Transverse colon (tissue), 4 donors: ENCODE data around the gene SYDE2. TPM values are rescaled to one million over a fixed set of nuclear protein-coding genes. Genes with fewer than 3 reads are reported as not detected.

Source experiments
- DNase-seq: peaks from one replicate; pipeline ENCODE4 v3.0.0-alpha.2; 2019
- H3K27ac ChIP-seq, 4 donors: fragments of 200-600 bp; sonication (generic); 2 replicates each; pipeline ENCODE4 v1.5.1; 2016 to 2018; ENCODE audit warnings: inconsistent platforms in 4 of 4
- H3K27me3 ChIP-seq: fragments of 200-600 bp; sonication (generic); 2 replicates; pipeline ENCODE4 v1.5.1; 2017; ENCODE audit warnings: inconsistent platforms
- H3K36me3 ChIP-seq, 4 donors: fragments of 200-600 bp; sonication (generic); 2 replicates each; pipeline ENCODE4 v1.5.1; 2017 to 2019; ENCODE audit warnings: inconsistent platforms in 4 of 4
- H3K4me1 ChIP-seq, 4 donors: fragments of 200-600 bp; sonication (generic); 2 replicates each; pipeline ENCODE4 v1.5.1; 2017 to 2020; ENCODE audit warnings: inconsistent platforms in 4 of 4
- H3K4me3 ChIP-seq, 4 donors: fragments of 200-600 bp; sonication (generic); 1 replicate in 1 of 4; 2 replicates in 3 of 4; pipeline versions ENCODE4 v1.5.1 to v1.6.1; 2017 to 2019; ENCODE audit warnings: inconsistent platforms in 4 of 4
- H3K9me3 ChIP-seq, 2 donors: fragments of 200-600 bp; sonication (generic); 2 replicates each; pipeline ENCODE4 v1.5.1; 2017 to 2019; ENCODE audit warnings: inconsistent platforms in 2 of 2
- CTCF ChIP-seq, 5 experiments: fragments of 200-600 bp in 3 of 5; fragments of 450-650 bp in 2 of 5; sonication (generic) in 3 of 5; IDR thresholded peaks; 1 replicate in 2 of 5; 2 replicates in 3 of 5; pipeline ENCODE4 v1.5.1; 2016 to 2017; ENCODE audit warnings: antibody characterized with exemption in 5 of 5, inconsistent platforms in 3 of 5, mild to moderate bottlenecking in 2 of 5, moderate library complexity in 1 of 5
- EP300 ChIP-seq: sonication (generic); formaldehyde crosslinking; IDR thresholded peaks from one replicate; pipeline ENCODE4 v1.6.1; 2017; ENCODE audit warnings: antibody characterized with exemption, low read depth
- POLR2A ChIP-seq: fragments of 450-650 bp; IDR thresholded peaks from one replicate; pipeline ENCODE4 v1.6.1; 2016; ENCODE audit warnings: antibody characterized with exemption, mild to moderate bottlenecking, moderate library complexity
- POLR2AphosphoS5 ChIP-seq, 3 donors: sonication (generic); formaldehyde crosslinking; IDR thresholded peaks; one replicate each; pipeline ENCODE4 v1.6.1; 2016; ENCODE audit warnings: antibody characterized with exemption in 3 of 3
- WGBS, 2 donors: methylation state at CpG; one replicate each; pipeline ENCODE4 v1.1.5; 2018; ENCODE audit warnings: low coverage in 1 of 2; 5-methylcytosine and 5-hydroxymethylcytosine counted together
- in situ Hi-C, 4 donors: fragments of 200-750 bp; cut with MboI; loops; one replicate each; pipeline versions ENCODE4 v1.15.0 to v1.15.1; 2017; ENCODE audit warnings: low sequenced_read_pairs in 3 of 4, low pct_ligation_motif_present in 1 of 4, low pct_unique_long_range_greater_than_20kb in 1 of 4
- intact Hi-C: fragments of 100-400 bp; cut with DNase I; formaldehyde crosslinking; loops from one replicate; pipeline ENCODE4 v1.15.1; 2023; ENCODE audit warnings: low total_unique reads
- total RNA-seq, 4 donors: library from RNA; depleted of rRNA; stranded (reverse); fragments of >200 nt; gene quantifications; one replicate each; pipeline ENCODE4 v1.1.0, GENCODE V29; 2016

SYDE2 gene
- total RNA-seq, 4 donors from 2014 or later: 10.1 to 28.8 (median 15.4) TPM

GRCh38 chr1:85158910-85159309 is 41.9 kb downstream of the SYDE2 start:
- no peak overlapping the region for H3K4me3 ChIP-seq
- no peak for DNase-seq
- intact Hi-C loops (no loop called here), in situ Hi-C loops (no loop called here)
- no peak for TF ChIP-seq POLR2A
- no peak for TF ChIP-seq EP300
- no peak for TF ChIP-seq POLR2AphosphoS5 (IDR thresholded peaks at IDR 0.05)
- TF ChIP-seq CTCF (IDR thresholded peaks at IDR 0.05): no peak
- no peaks in the 10 kb centered on the region for H3K9me3 ChIP-seq
- no peak overlapping the region for H3K27ac ChIP-seq
- no peaks in the 10 kb centered on the region for H3K27me3 ChIP-seq
- H3K4me1 ChIP-seq: peaks cover 0 to 5% (median under 1%) of the 10 kb centered on the region in 4 donors
- H3K36me3 ChIP-seq: no peaks in the 10 kb centered on the region
- WGBS, 2 donors: 62 to 67% methylated on average over 5 of the region's 5 CpGs

- Histone ChIP-seq H3K36me3 (no peaks in the 10 kb centered on the region), H3K27me3 (no peaks in the 10 kb centered on the region), H3K4me3 (no peak overlapping the region), H3K9me3 (no peaks in the 10 kb centered on the region), H3K4me1 (peaks cover 0 to 5% (median 1%) of the 10 kb centered on the region in 4 donors), H3K27ac (no peak overlapping the region)
- DNase-seq: no peak
- no peak for TF ChIP-seq POLR2A
- TF ChIP-seq POLR2AphosphoS5 (IDR thresholded peaks at IDR 0.05): no peak
- no peak for TF ChIP-seq CTCF (IDR thresholded peaks at IDR 0.05)
- TF ChIP-seq EP300: no peak
- in situ Hi-C loops (no loop called here), intact Hi-C loops (no loop called here)
Measured at GRCh38 chr1:85157436-85157835, 43.4 kb downstream of the SYDE2 start.

DNA sequence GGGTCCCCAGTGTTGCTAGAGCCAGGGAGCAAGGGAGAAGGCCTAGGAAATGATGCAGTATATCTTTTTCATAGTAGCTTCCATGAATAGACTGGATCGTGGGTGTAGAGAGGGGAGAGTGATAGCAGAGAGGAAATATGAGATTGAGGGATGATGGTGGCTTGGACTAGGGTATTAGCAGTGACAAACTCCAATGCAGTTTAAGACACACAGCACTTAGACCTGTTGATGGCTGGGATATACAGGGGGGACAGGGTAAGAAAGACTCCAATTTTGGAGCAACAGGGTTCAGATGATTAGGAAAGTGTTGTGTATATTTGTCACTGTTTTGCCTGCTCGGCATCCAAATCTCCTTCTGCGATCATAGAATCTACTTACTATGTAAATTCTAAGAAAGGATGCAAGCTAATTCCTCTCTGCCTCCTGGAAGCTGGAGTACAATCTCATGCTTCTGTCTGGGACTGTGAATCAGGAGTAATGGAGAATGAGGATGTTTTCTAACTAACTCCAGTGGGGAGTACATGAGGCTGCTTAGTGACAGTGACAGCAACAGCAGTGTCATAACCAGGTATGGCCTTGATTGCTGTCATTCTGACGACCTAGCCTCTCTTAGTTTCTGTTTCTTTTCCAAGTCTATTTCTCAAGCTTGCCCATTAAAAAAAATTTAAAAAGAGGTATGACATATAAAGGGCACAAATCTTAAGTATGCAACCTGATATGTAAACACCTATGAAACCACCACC is 47.5 kb downstream of the SYDE2 start:
- 43 to 48% methylated on average over 4 of the region's 4 CpGs for WGBS, 2 donors
- no peak overlapping the region for H3K27ac ChIP-seq
- no peaks in the 10 kb centered on the region for H3K36me3 ChIP-seq
- in situ Hi-C loops (no loop called here), intact Hi-C loops (no loop called here)
- no peaks in the 10 kb centered on the region for H3K27me3 ChIP-seq
- no peaks in the 10 kb centered on the region for H3K9me3 ChIP-seq
- no peak for DNase-seq
- TF ChIP-seq POLR2AphosphoS5 (IDR thresholded peaks at IDR 0.05) (no peak), CTCF (IDR thresholded peaks at IDR 0.05) (no peak), POLR2A (no peak), EP300 (no peak)
- H3K4me3 ChIP-seq: no peak overlapping the region
- peaks cover 0 to 3% (median 0%) of the 10 kb centered on the region in 4 donors for H3K4me1 ChIP-seq

GRCh38 chr1:85151446-85151845 is 49.4 kb downstream of the SYDE2 start:
- Histone ChIP-seq H3K27ac (no peak overlapping the region), H3K27me3 (no peaks in the 10 kb centered on the region), H3K4me1 (peaks cover 0 to 8% (median 0%) of the 10 kb centered on the region in 4 donors), H3K4me3 (no peak overlapping the region), H3K9me3 (no peaks in the 10 kb centered on the region), H3K36me3 (no peaks in the 10 kb centered on the region)
- in situ Hi-C loops (no loop called here), intact Hi-C loops (no loop called here)
- DNase-seq: no peak
- TF ChIP-seq CTCF (IDR thresholded peaks at IDR 0.05) (no peak), POLR2AphosphoS5 (IDR thresholded peaks at IDR 0.05) (no peak)
- 48 to 56% methylated on average over 4 of the region's 4 CpGs for WGBS, 2 donors
